ENCODE measurements around the gene CLK2. TPM values are rescaled to one million over a fixed set of nuclear protein-coding genes. Genes with fewer than 3 reads are reported as not detected.

The CLK2 gene
- total RNA-seq, 1 experiment from 2014 or later, result 72.6 TPM

DNA sequence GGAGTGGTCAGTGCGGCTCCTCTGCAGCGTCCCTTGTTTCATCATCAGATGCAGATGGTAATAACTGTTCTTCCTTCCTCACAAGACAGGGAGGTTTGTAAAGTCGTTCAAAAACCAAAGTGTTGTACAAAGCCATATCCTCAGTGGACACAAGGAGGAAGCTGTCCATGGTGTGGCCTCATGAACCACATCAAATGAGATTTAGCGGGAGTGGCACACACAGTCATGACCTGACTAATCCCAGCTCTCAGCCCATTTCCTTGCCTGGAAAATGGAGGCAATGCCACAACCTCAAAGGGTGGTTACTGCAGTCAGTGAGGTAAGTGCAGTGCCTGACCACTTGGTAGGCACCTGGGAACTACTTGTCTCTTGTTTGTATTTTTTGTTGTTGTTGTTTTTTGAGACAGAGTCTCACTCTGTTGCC is 31.5 kb downstream of the CLK2 start:
- H3K27ac ChIP-seq (ENCODE audit: low read depth, low read length), result peak overlapping the region; percentile 43

More for the DNA sequence above, 31.5 kb downstream of the CLK2 start:
- Histone ChIP-seq H3K4me1 (ENCODE audit: control insufficient read depth in 1 of 2, insufficient read depth in 2 of 2, low read length in 2 of 2) (peaks cover 16 to 46% of the 10 kb centered on the region in 2 experiments), H3K79me2 (ENCODE audit: insufficient read depth, low read length) (no peaks in the 10 kb centered on the region), H3K9me3 (ENCODE audit: control insufficient read depth in 1 of 2, insufficient read depth in 1 of 2, low read depth in 1 of 2, low read length in 2 of 2) (no peaks in the 10 kb centered on the region), H3K9me2 (ENCODE audit: insufficient read depth) (no peaks in the 10 kb centered on the region), H3K36me3 (ENCODE audit: control insufficient read depth in 1 of 2, insufficient read depth in 2 of 2, low read length in 2 of 2) (no peaks in the 10 kb centered on the region), H3K9ac (ENCODE audit: low read length) (peak overlapping the region; percentile 54; the same call in 1 of the 2 replicates), H3K27me3 (ENCODE audit: insufficient read depth, low read length) (no peaks in the 10 kb centered on the region), H3K4me2 (ENCODE audit: low read length) (peak overlapping the region; percentile 69), H2AFZ (ENCODE audit: low read depth, low read length, poor library complexity, severe bottlenecking) (no peak overlapping the region), H4K20me1 (ENCODE audit: insufficient read depth) (no peaks in the 10 kb centered on the region), H3K4me3 (replicated peaks in 1 of 2; ENCODE audit: low read depth in 1 of 2, low read length in 2 of 2) (no peak overlapping the region)
- ChIA-PET CTCF (interaction anchor here (1.3 to 1.4 kb wide), 2 partner anchors 35 to 69 kb away, joined by 4 to 5 read pairs; partner anchors contain the start of gene KRTCAP2), RAD21 (ENCODE audit: low non-redundant PET in 1 of 2, low total read pairs in 2 of 2, uncharacterized antibody in 2 of 2, unreplicated experiment in 2 of 2) (no interaction called here), POLR2A (interaction anchor here (1.2 to 1.8 kb wide), 3 partner anchors 15 to 66 kb away, joined by 3 to 4 read pairs (median 3); no protein-coding TSS in a partner anchor)
- intact Hi-C loops (cut with micrococcal nuclease), result loop anchor here (5.0 kb wide), 1 partner anchor 35 kb away; the partner anchor contains the start of genes MTX1 and THBS3
- no peak for DNase-seq (ENCODE audit: low read depth, low spot score)
- ATAC-seq, result no peak
- BruUV-seq (replicated peaks), result no TSS peak
- no peak for TF ChIP-seq REST (IDR thresholded peaks at IDR 0.05; ENCODE audit: low read depth)
- TF ChIP-seq SRF (IDR thresholded peaks at IDR 0.05; ENCODE audit: low read depth), result no peak
- no peak for TF ChIP-seq ZBTB33 (IDR thresholded peaks at IDR 0.05; ENCODE audit: extremely low read depth, insufficient replicate concordance, low read length)
- no peak for TF ChIP-seq POLR2A (IDR thresholded peaks at IDR 0.05; ENCODE audit: borderline replicate concordance, extremely low read depth, insufficient read depth, insufficient read length)
- no peak for TF ChIP-seq ELF1 (IDR thresholded peaks at IDR 0.05; ENCODE audit: borderline replicate concordance, low read depth)
- 0 out of 2 replicates have a peak, but pooled peaks have one; percentile 25 for TF ChIP-seq MAX (IDR thresholded peaks at IDR 0.05)
- TF ChIP-seq CBX3 (IDR thresholded peaks at IDR 0.05; ENCODE audit: low read depth), result peak; percentile 64; the same call in 1 of the 2 replicates
- no peak for TF ChIP-seq SP1 (IDR thresholded peaks at IDR 0.05; ENCODE audit: low read depth)
- TF ChIP-seq RAD21 (IDR thresholded peaks at IDR 0.05; ENCODE audit: low read depth), result no peak
- TF ChIP-seq EZH2phosphoT487 (IDR thresholded peaks at IDR 0.05; ENCODE audit: borderline replicate concordance), result no peak
- TF ChIP-seq JUND (IDR thresholded peaks at IDR 0.05), result 0 out of 2 replicates have a peak, but pooled peaks have one; percentile 8
